ENCODE results near the gene POLR3B.
"Not testable (repeated sequence)": the region's sequence is repeated elsewhere in the genome, so short reads cannot be mapped to it uniquely, and the experiment has no call there.

Gene POLR3B

DNA sequence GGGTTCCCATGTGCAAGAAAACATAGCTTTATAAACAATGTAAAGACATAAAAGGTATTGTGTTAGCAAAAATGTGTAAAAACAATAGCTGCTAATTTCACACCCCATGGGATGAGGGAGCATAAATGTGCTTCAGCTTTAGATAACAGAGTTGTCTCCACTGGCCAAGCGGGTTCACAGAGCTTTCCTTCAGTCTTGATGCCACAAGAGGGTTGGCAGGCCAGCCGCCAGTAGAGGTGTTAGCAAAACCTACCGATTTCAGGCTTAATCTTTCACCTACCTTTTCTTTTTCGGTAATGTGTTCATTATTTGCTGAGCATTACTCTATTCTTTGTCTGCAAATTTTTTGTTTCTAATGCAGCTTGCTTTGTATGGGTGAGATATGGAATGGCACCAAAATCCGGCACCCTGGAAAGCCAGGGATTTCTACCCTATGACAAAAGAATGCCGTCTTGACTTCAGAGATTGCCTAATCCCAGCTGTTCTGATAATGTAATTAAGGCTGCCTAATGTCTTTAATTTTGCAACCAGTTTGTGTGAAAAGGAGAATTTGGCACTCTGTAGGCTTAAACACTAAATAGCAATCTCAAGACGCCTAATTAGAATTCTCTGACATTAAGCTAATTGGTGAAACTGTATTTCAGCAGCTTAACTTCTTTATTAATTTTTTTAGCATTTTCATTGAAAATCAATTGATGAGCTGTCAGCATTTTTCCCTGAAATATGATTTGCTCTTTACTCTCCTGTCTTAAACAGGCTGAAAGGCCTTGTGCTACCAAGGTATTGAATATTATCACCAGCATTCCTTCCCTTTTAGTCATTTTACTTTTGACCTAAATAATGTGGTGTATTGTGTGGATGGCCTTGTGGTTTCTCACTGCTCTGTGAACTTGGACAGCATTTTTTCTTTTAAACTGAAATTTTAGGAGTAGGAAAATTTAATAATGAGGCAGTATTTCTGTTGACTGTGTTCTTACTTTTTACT lies 60.7 kb downstream of the POLR3B start:
- no peak for DNase-seq

DNA sequence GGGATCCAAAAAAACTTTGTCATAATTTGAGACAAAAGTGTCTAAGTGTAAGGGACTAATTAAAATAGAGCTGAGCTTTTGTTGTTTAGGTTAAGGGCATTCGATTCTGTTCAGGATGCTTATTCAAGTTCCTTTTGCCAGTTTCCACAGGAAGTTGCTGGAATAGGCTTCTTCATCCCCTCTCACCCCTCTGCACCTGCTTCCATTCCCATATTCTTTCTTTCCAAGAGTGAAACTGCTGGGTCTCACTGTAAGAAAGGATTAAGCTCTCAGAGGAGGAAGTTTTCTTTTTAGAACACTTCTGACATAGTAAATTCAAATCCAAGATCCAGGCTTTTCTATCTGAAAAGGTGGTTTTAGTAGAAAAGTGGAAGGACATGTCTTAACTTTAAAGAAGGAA lies 61.4 kb downstream of the POLR3B start:
- no peak for DNase-seq

DNA sequence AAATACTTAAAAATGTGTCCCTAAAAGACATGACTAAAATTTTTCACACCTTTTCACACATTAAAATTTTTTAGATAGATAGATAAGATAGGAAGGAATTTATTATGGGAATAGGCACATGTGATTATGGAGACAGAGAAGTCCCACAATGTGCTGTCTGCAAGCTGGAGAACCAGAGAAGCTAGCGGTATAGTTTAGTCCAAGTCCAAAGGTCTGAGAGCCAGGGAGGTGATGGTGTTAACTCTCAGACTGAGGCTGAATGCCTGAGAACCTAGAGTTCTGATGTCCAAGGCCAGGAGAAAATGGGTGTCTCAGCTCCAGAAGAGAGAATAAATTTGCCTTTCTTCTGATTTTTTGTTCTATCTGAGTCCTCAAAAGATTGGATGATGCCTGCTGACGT lies 65.7 kb downstream of the POLR3B start:
- DNase-seq = no peak

- no peak for DNase-seq
These were observed 67.6 kb downstream of the POLR3B start for GRCh38 chr12:106425061-106425702.

DNA sequence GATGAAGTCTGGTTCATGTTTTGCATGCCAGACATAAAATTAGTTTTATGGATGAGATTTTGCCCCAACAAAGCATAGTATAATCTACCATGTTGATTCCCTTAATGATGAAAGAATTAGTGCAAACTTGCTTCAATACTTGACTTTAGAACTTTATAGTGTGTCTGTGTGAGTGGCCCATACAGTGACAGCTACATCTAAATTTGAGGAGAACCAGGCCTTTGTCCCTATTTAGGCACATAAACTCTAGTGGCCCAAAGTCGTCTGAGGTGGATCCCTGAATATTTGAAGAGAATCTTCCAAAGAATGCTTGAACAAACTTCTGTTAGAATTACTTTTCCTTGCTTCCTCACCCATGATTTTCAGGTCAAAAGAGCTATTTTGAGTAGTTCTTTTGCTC lies 70.4 kb downstream of the POLR3B start:
- DNase-seq = no peak

- no peak for DNase-seq
These were observed 70.8 kb downstream of the POLR3B start for GRCh38 chr12:106428384-106428783.

- DNase-seq = no peak
These were observed 71.5 kb downstream of the POLR3B start for GRCh38 chr12:106429043-106429552.

DNA sequence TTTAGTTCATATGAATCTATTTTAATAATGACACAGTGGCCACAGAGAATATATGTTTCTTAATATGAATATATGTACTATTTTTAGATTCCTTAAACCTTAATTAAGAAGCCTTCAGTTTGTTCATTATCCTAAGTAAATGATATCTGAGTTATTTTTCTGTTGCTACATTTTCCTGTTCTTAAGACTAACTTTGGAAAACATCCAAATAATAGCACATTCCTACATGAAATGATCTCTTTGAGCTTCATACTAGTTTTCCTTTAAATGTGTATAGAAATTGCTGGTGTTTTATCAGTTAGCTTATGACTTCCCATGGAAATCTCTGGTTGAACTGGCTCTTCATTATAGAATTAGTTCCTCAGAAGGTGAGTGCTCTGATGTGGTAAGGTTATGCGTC lies 72.1 kb downstream of the POLR3B start:
- DNase-seq = no peak

GRCh38 chr12:106431839-106432411 lies 74.4 kb downstream of the POLR3B start:
- DNase-seq = no peak

DNA sequence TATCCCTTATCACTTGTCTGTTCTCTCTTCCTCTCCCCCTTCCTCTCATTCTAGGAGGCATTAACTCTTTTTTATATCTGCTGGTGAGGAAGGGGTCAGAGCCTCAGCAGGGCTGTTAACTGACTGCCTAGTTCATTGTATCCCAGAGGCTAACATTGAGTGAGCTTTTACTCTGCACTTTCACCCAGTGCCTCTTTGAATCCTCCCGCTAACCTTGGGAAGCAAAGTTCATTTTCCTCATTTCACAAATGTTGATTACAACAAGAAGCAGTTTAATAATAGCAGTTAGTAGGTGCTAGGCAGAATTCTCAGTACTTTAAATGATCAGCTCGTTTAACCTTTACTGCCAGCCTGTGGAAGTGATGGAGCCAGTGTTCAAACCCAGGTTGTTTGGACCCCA lies 75.5 kb downstream of the POLR3B start:
- DNase-seq = no peak

- no peak for DNase-seq
These were observed 77.0 kb downstream of the POLR3B start for GRCh38 chr12:106434526-106434925.

GRCh38 chr12:106436164-106436563 lies 78.6 kb downstream of the POLR3B start:
- no peak for DNase-seq

- no peak for DNase-seq
These were observed 85.0 kb downstream of the POLR3B start for GRCh38 chr12:106442575-106442974.

DNA sequence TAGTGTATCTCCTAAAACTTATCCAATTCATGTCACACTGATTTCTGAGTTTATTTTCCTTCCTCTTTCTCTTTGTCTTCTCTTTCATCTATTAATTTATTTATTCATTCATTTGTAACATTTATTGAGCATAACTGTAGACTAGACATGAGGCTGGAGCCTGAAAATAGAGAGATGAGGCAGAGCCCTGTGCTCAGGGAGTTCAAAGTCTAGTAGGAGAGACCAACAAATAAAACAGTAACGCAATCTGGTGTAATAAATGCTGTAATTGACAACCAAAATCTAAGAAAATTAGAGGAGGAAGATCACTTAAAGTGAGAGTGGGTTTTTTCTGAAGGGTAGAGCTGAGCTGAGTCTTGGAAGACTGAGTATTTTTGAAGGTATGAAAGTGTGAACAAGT lies 87.5 kb downstream of the POLR3B start:
- DNase-seq = no peak

DNA sequence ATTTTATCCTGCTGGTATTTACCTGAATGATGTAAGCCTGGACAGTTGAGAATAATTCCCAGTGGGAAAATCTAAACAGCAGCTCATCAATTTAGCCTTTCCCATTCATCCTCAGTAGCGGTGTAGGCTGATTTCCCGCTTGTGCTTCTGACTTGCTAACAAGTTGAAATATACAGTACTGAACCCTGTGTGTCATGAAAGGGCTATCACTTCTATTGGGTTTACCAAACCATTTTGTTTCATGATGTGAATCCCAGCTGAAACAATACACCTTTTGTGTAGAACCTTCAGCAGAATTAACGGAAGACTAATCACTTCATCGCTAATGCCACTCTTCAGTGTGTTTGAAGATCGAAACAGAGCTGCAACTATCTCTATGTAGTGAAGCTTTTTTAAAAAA lies 88.4 kb downstream of the POLR3B start:
- DNase-seq = no peak

DNA sequence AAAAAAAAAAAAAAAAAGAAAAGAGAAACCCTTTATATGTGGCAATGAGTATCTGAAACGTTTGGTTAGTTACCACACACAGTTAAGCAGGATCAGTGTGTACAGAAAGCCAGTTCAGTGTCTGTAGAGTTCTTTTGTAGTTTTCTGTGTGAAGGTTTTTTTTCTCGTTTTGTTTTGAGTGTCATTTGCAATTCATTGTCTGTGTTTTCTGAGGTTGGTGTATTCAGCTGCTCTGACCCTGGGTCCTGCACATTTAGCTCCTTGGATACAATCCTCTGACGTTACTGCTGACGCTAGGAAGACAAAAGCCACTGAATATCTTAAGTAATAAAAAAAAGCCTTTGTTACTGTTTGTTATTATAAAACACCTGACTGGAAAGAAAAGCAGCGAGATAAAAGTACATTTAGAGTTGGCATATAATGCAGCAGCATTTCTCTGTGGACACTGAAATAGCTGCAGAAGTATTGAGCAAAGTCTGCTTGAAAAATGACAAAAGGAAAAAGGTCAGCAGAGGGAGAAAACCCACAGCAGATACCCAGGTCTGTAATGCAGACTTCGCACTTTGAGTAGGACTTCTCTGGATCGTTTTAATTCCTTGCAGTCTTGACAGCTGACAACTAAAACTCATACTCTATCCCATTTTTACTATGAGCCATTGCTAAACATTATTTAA lies 89.0 kb downstream of the POLR3B start:
- DNase-seq = no peak

DNA sequence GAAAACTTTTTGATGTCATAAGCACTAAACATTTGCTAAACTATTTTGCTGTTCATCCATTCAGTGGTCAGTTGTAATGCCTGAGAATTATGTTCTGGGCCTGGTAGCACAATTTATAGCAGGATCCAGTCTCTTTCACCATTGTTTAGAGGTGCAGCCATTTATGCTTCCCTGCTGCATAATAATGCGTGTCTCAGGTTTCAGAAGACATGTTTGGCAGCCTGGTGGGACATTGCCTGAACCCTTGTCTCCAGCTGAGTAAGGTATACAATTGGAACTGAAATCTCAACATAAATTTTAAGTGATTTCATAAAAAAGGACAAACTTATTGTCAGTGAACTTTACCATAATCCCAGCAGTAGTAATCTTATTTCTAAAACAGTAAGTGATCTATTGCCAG lies 94.8 kb downstream of the POLR3B start:
- DNase-seq = no peak

DNA sequence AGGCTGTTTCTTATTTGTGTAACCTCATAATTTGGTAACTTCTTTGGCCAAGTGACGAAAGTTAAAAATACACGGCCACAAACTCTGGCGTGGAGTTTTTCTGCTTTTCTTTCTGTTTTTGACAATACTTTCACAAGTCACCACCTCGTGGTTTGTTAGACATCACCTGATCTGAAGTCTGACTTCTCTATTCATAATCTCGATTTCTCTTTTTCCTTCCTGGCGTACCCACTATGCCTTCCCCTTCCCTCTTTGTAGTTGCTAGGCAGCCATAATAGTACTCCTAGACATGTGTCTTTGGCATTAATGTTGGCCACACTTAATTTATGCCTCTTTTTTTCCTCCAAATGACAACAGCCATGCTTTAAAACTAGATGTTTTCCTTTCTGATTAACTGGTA lies 97.6 kb downstream of the POLR3B start:
- DNase-seq = no peak

DNA sequence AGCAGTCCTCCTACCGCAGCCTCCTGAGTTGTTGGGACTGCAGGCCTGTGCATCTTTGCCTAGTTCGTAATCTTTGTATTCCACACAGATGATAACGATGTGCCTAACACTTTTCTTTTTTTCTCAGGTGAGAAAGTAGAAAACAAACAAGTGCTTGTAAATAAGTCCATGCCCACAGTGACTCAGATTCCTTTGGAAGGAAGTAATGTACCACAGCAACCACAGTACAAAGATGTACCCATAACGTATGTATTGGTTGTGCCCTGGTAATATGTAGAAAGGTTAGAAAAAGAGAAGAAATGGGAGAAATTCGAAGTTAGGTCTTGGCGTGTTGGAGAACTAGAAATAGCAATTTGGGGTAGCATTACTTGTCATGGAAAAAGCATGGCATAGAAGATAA lies 101.6 kb downstream of the POLR3B start:
- DNase-seq = no peak

DNA sequence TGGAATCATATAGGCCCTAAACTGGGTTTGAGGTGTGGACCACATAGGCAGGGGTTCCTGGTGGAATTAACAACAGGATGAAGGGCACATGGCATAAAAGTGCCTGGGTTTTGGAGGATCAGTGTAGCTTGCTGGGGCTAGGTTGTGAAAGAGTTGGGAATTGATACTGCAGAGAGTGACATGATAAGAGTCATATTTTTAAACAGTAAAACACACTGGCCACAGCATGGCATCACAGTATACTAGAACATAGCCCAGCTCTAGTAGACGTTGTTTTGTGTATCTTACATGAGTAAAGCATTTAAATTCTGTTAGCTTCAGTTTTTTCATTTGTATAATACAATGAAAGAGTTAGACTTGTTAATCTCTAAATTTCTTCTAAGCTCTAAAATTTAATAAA lies 102.0 kb downstream of the POLR3B start:
- no peak for DNase-seq

DNA sequence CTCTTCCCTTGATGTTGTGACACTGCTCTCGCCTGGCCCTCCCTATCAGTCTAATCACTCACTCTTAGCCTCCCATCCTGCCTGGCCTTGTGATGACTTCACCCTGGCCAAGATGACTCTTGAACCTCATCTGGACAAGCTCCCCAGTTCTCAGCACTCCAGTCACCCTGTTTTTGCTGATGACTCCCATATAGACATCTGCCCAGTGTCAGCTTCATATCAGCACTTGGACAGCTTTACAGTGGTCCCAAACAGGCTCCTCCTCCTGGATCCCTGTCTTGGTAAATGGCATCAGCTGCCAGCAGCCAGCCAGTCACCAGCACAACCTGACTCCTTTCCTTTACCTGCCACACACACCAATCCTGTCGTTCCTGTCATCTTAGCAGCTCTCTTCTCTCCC lies 104.2 kb downstream of the POLR3B start:
- DNase-seq = no peak

- not testable (repeated sequence) for DNase-seq
These were observed 108.1 kb downstream of the POLR3B start for GRCh38 chr12:106465605-106466004.

DNA sequence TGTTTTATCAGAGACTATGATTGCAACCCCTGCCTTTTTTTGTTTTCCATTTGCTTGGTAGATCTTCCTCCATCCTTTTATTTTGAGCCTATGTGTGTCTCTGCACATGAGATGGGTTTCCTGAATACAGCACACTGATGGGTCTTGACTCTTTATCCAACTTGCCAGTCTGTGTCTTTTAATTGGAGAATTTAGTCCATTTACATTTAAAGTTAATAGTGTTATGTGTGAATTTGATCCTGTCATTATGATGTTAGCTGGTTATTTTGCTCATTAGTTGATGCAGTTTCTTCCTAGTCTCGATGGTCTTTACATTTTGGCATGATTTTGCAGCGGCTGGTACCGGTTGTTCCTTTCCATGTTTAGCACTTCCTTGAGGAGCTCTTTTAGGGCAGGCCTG lies 118.1 kb downstream of the POLR3B start:
- not testable (repeated sequence) for DNase-seq

Measured in NCI-H510A (cell line).